GM18868 (cell line): Measurements from ENCODE around the gene ERP29.
"Not testable (repeated sequence)": the region's sequence is repeated elsewhere in the genome, so short reads cannot be mapped to it uniquely, and the experiment has no call there.

ENCODE experiments used
- ATAC-seq: cut with Tn5 transposase; IDR thresholded peaks from one replicate; pipeline ENCODE4 v1.9.1; 2021; ENCODE audit warnings: mild to moderate bottlenecking, moderate library complexity; ENCODE audit not compliant: unreplicated experiment

The ERP29 gene

DNA sequence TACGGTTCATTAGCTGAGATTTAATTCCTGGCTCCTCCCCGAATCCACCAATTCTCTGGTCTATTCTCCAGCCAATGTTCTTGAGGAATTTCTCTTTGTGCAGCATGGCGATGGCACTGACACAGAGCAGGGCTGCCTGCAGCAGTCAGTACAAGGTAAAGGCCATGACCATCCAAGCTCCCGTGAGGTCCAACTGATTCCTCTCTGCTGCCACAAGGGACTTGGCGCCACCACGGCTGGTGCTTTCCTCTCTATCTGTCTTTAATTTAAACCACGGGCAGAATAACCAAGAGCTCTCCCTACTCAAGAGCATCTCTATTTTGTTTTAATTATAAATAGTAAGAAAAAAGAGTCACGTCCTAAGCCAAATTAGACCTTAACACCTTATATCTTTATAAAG is 12.4 kb upstream of the ERP29 start:
- ATAC-seq = no peak

DNA sequence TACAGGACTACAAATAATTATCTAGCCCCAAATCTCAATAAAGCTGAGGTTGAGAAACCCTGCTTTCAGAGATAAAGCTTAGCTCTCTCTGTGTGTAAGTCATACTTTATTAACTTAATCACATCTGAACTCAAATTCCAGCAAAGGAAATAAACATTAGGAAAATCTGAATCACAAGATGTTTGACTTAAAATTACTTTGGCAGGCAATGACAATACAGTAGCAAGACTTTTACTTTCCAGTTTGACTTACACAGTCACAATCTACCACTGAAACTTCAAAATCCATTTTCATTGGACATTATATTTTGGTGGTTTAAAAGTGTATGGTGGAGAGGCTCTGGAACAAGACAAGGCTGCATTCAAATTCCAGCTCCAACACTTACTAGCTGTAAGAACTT is 11.7 kb upstream of the ERP29 start:
- ATAC-seq = no peak

DNA sequence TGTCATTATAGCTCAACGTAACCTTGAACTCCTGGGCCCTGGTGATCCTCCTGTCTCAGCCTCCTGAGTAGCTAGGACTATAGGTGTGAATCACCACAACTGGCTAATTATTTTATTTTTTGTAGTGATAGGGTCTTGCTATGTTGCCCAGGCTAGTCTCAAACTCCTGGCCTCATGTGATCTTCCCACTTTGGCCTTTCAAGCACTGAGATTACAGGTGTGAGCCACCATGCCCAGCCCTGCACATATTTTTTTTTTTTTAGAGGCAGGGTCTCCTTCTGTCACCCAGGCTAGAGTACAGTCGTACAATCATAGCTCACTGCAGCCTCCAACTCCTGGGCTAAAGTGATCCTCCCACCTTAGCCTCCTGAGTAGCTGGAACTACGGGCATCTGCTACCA is 9.2 kb upstream of the ERP29 start:
- ATAC-seq = no peak

DNA sequence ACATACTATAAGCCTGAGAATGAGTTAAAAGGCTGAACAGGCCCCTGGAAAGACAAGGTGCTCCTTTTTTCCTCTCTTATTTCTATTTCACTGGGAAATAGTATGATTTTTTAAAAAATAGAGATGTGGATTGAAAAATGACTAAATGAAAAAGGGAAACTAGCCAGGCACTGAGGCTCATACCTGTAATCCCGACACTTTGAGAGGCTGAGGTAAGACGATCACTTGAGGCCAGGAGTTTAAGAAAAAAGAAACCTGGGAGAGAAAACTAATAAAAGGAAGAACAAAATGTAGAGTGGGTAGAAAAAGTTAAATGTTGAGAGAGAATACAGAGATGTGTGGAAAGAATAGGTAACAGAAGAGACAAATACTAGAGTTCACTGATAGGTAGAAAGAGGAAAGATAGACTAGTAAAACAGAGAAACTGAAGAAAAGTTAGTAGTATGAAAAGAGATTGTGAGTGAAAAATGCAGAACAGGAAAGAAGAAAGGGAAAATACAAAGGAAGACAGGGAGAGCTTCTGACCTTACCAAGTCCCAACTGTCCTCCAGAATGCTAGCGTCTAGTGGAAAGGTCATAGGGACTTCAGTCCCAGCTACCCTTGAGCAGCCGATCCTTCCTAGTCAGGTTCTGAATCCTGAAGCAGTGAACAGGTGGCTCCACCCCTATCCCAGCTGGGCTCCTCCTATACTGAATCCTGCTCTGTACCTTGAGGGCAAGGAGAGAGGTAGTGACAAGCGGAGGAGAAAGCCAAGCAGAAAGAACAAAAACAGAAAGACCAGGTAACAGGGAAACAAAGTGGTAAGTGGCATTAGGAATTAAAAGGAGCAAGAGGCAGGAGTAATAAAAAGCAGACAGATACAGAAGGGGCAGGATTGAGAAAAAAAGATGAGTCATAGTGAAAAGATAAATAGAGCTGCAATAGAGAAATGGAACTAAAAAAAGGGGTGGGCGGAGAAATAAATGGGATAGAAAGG is 7.5 kb upstream of the ERP29 start:
- no peak for ATAC-seq

DNA sequence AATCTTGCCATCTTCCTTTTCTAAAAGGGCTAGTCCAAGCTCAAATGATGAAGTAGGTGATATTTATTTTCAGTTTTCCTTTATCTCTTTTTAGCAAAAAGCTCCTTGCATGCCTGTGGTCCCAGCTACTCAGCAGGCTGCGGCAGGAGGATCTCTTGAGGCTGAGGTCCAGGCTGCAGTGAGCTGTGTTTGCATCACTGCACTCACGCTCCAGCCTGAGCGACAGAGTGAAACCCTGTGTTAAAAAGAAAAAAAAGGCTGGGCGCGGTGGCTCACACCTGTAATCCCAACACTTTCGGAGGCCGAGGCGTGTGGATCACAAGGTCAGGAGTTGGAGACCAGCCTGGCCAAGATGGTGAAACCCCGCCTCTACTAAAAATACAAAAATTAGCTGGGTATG is 5.3 kb upstream of the ERP29 start:
- ATAC-seq = no peak

GRCh38 chr12:112008918-112009317 is 4.3 kb upstream of the ERP29 start:
- ATAC-seq = no peak

DNA sequence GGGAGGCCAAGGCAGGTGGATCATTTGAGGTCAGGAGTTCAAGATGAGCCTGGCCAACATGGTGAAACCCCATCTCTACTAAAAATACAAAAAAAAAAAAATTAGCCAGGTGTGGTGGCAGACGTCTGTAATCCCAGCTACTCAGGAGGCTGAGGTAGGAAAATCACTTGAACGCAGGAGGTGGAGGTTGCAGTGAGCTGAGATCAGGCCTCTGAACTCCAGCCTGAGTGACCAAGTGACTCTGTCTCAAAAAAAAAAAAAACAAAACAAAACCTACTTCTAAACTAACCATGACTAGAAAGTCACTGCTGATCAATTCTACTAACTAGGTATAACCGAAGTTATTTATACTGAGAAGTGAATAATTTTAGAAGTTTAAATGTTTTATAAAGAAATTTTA is 3.6 kb upstream of the ERP29 start:
- not testable (repeated sequence) for ATAC-seq

GRCh38 chr12:112010415-112011344 is 2.5 kb upstream of the ERP29 start:
- no peak for ATAC-seq

- no peak for ATAC-seq
Measured at GRCh38 chr12:112011685-112012084, 1.5 kb upstream of the ERP29 start.

DNA sequence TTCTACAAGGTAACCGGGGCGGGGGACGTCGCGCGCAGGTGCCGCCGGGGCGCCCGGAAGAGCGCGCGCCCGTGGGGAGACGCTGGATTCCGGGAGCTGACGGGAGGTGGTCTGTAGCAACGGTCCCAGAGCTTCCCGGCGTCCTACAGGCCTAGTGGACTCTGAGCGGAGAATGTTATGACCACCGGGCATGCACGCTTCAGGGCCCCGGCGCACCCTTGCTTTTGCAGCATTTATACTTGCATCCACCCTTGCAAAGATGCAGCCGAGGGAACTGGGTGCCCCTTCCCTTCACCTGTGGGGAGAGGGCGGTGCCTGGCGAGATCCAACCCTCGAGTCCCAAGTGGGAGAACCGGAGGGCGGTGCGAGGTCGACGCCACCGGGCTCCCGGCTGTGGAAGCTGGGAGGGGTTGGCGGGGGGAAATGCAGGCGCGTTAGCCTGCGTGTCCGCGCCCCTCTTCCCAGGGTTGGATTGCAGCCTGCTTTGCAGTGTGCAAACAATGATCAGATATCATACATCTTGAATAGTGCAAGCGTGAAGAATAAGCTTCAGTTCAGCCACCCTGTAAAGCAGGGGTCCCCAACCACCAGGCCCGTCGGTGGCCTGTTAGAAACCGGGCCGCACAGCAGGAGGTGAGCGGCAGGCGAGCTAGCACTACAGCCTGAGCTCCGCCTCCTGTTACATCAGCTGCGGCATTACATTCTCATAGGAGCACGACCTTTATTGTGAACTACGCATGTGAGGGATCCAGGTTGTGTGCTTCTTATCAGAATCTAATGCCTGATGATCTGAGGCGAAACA is 576 bp downstream of the ERP29 start:
- ATAC-seq = peak; percentile 28

DNA sequence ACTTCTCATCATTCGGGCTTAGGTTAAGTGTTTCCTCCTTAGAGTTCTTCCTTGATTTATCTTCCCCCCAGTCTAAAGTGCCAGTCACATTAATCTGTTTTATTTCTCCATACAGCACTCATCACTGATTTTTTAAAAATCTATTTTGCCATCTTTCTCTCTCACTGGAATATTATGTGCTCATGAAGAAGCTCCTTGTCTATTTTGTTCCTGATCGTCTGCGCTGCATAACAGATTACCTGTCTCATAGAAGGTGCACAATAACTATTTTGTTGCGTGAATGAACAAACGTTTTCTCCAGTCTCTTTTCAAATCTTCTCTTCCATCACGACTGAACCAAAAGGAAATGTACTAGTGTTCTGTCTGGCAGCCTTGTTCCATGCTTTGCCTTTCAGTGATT is 2.7 kb downstream of the ERP29 start:
- no peak for ATAC-seq

GRCh38 chr12:112017041-112017440 is 3.8 kb downstream of the ERP29 start:
- ATAC-seq = no peak

- no peak for ATAC-seq
Measured at GRCh38 chr12:112018571-112019237, 5.5 kb downstream of the ERP29 start.

- no peak for ATAC-seq
Measured at GRCh38 chr12:112020947-112021457, 7.8 kb downstream of the ERP29 start.

- ATAC-seq = no peak
Measured at GRCh38 chr12:112022241-112023016, 9.2 kb downstream of the ERP29 start.

DNA sequence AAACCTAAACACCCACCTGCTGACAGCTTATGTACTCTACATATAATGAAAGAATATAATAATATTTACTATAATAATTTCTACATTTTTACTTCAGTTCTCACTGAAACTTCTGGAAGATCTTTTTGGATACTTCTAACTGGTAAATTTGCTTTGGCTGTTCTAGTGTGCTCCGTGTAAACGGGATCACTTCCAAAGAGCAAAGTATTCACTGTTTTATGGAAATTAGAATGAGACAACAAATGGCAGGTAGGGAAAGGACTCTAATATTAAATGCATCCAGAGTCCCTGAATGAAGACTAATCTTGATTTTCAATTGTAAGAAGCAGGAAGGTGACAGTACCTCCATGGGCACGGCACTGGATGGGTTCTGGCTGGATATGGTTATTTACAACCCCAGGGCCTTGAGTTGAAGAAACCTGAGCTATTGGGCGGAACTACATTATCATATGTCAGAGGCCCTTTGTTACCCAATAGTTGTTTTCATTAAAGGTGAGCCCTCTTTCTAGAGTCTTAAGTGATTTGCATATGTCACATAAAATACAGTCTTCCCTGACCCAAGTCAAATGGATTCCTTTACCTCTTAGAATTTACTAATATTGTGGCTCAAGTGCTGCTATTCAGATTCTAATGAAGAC is 10.7 kb downstream of the ERP29 start:
- no peak for ATAC-seq

GRCh38 chr12:112025808-112026375 is 12.7 kb downstream of the ERP29 start:
- ATAC-seq = no peak

DNA sequence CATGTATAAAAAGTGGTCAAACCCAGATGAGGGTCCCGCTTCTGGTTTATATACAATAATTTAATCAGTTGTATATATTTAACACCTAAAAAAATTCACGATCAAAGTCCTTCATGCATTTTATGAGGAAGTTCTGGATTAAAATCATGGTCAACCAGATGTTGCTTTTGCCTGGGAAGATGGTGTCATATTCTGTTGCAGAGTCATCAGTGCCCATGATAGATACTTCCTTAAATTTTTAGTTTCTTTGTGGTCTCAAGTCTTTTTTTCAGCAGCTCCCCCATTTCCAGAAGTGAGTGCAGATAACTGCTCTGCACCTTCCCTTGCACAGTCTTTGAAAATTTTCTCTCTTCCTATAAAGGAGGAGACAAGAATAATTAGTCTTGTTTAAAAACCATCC is 16.1 kb downstream of the ERP29 start:
- no peak for ATAC-seq

DNA sequence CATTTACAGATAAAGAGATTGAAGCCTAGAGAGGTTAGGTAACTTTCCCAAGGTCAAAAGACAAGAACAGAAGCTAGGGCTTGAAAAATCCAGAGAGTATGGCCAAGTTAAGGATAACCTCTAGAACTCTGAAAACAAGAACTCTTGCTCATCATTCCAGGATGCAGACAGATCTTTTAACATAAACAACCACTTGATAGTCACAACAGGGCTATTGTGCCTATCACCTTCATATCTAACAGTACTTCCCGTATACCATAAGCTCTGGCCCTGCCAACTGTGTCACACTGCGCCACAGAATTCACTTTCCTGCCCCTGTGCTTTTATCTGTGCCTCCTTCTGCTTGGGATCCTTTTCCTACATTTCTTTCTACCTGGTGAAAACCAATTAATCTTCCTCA is 18.2 kb downstream of the ERP29 start:
- no peak for ATAC-seq
